Middle frontal gyrus (tissue), 1 donor: ENCODE results near the gene EMC1.
"Not testable (repeated sequence)": the region's sequence is repeated elsewhere in the genome, so short reads cannot be mapped to it uniquely, and the experiment has no call there.

Experiments
- DNase-seq: peaks from one replicate; pipeline ENCODE4 v3.0.0-alpha.2; 2015; ENCODE audit warnings: low spot score; ENCODE audit errors: extremely low spot score

EMC1 gene

GRCh38 chr1:19251305-19252196, at the start of gene EMC1, which contains the start of gene MRTO4:
Gene EMC1, minus strand, starts transcription at chr1:19251524. Its CDS starts 15 bp downstream, at chr1:19251509.
Gene MRTO4, plus strand, starts transcription at chr1:19251805. Its CDS starts 31 bp downstream, at chr1:19251836.
- peak; percentile 73 for DNase-seq

GRCh38 chr1:19300211-19300610, 48.9 kb upstream of the EMC1 start:
- DNase-seq = no peak

- DNase-seq = no peak
Measured at GRCh38 chr1:19294638-19295037, 43.3 kb upstream of the EMC1 start.

GRCh38 chr1:19289244-19289643, 37.9 kb upstream of the EMC1 start:
- DNase-seq = no peak

- not testable (repeated sequence) for DNase-seq
Measured at GRCh38 chr1:19288324-19289241, 37.3 kb upstream of the EMC1 start, which contains the start of gene AKR7A3. Gene AKR7A3, minus strand, starts transcription at chr1:19288770. Its CDS starts 61 bp downstream, at chr1:19288709.

- no peak for DNase-seq
Measured at GRCh38 chr1:19287436-19288185, 36.3 kb upstream of the EMC1 start.

GRCh38 chr1:19285807-19286206, 34.5 kb upstream of the EMC1 start:
- not testable (repeated sequence) for DNase-seq

- not testable (repeated sequence) for DNase-seq
Measured at GRCh38 chr1:19285366-19285765, 34.0 kb upstream of the EMC1 start.

GRCh38 chr1:19284881-19285280, 33.6 kb upstream of the EMC1 start:
- DNase-seq = no peak

- DNase-seq = no peak
Measured at GRCh38 chr1:19283891-19284290, 32.6 kb upstream of the EMC1 start.

- no peak for DNase-seq
Measured at GRCh38 chr1:19274636-19275035, 23.3 kb upstream of the EMC1 start.

- not testable (repeated sequence) for DNase-seq
Measured at GRCh38 chr1:19273844-19274531, 22.7 kb upstream of the EMC1 start.

GRCh38 chr1:19273106-19273843, 22.0 kb upstream of the EMC1 start:
- DNase-seq = no peak

- no peak for DNase-seq
Measured at GRCh38 chr1:19272064-19272463, 20.7 kb upstream of the EMC1 start.

- DNase-seq = not testable (repeated sequence)
Measured at GRCh38 chr1:19270343-19270730, 19.0 kb upstream of the EMC1 start.

GRCh38 chr1:19269427-19270342, 18.4 kb upstream of the EMC1 start:
- not testable (repeated sequence) for DNase-seq

GRCh38 chr1:19268445-19268844, 17.1 kb upstream of the EMC1 start:
- DNase-seq = no peak

- no peak for DNase-seq
Measured at GRCh38 chr1:19262744-19263143, 11.4 kb upstream of the EMC1 start.

- no peak for DNase-seq
Measured at GRCh38 chr1:19262047-19262446, 10.7 kb upstream of the EMC1 start.
